Central memory CD8-positive, alpha-beta T cell (primary cell): ENCODE data around the gene MORN4.
"Not testable (repeated sequence)": the region's sequence is repeated elsewhere in the genome, so short reads cannot be mapped to it uniquely, and the experiment has no call there.

Source experiments
- ATAC-seq: fragments of 150-1000 bp; cut with Tn5 transposase; replicated peaks from 2 replicates; pipeline ENCODE4 v1.10.0; 2022; ENCODE audit warnings: mild to moderate bottlenecking, moderate FRiP score, moderate number of reproducible peaks; ENCODE audit not compliant: poor library complexity, severe bottlenecking; ENCODE audit errors: extremely low read depth
- DNase-seq, 2 donors: peaks; one replicate each; pipeline ENCODE4 v3.0.0; 2021; ENCODE audit warnings: low spot score in 2 of 2
- H3K27ac Mint-ChIP-seq: one replicate; pipeline ENCODE4 v1.8.0; 2022; ENCODE audit warnings: low read depth, mild to moderate bottlenecking, moderate library complexity, mixed read lengths
- H3K27me3 Mint-ChIP-seq: one replicate; pipeline ENCODE4 v1.8.0; 2022; ENCODE audit warnings: mixed read lengths
- H3K36me3 Mint-ChIP-seq: one replicate; pipeline ENCODE4 v1.8.0; 2022; ENCODE audit warnings: mild to moderate bottlenecking, moderate library complexity, mixed read lengths; ENCODE audit not compliant: insufficient read depth
- H3K4me1 Mint-ChIP-seq: one replicate; pipeline ENCODE4 v1.8.0; 2022; ENCODE audit warnings: mixed read lengths
- H3K4me3 Mint-ChIP-seq: one replicate; pipeline ENCODE4 v1.8.0; 2022; ENCODE audit warnings: mild to moderate bottlenecking, moderate library complexity, mixed read lengths
- H3K9me3 Mint-ChIP-seq: one replicate; pipeline ENCODE4 v1.8.0; 2022; ENCODE audit warnings: mixed read lengths

The MORN4 gene

GRCh38 chr10:97651773-97652172 lies 18.5 kb upstream of the MORN4 start:
- Mint-ChIP-seq H3K4me1 (peaks cover 24% of the 10 kb centered on the region), H3K36me3 (peaks cover 34% of the 10 kb centered on the region), H3K9me3 (no peaks in the 10 kb centered on the region), H3K4me3 (no peak overlapping the region), H3K27ac (no peak overlapping the region), H3K27me3 (no peaks in the 10 kb centered on the region)
- ATAC-seq: no peak
- no peak for DNase-seq

- no peak for ATAC-seq
- Mint-ChIP-seq H3K27me3 (no peaks in the 10 kb centered on the region), H3K4me1 (peaks cover 24% of the 10 kb centered on the region), H3K9me3 (no peaks in the 10 kb centered on the region), H3K27ac (no peak overlapping the region), H3K36me3 (peaks cover 28% of the 10 kb centered on the region), H3K4me3 (no peak overlapping the region)
- no peak for DNase-seq
Measured at GRCh38 chr10:97650726-97651125, 17.4 kb upstream of the MORN4 start.

- ATAC-seq: peak; percentile 21
Measured at GRCh38 chr10:97649405-97649750, 16.1 kb upstream of the MORN4 start.

GRCh38 chr10:97648562-97649404 lies 15.5 kb upstream of the MORN4 start:
- peaks cover 22% of the 10 kb centered on the region for H3K36me3 Mint-ChIP-seq
- peak; percentile 100 for ATAC-seq
- no peaks in the 10 kb centered on the region for H3K27me3 Mint-ChIP-seq
- peak overlapping the region; percentile 84 for H3K27ac Mint-ChIP-seq
- peak in 1 of 2 donors; percentile 42 for DNase-seq
- peaks cover 24% of the 10 kb centered on the region for H3K4me1 Mint-ChIP-seq
- peak overlapping the region; percentile 62 for H3K4me3 Mint-ChIP-seq
- no peaks in the 10 kb centered on the region for H3K9me3 Mint-ChIP-seq

More at GRCh38 chr10:97649405-97649750, 16.1 kb upstream of the MORN4 start:
- not testable (repeated sequence) for H3K9me3 Mint-ChIP-seq, DNase-seq, H3K27me3 Mint-ChIP-seq
- Mint-ChIP-seq H3K36me3 (peaks cover 26% of the 10 kb centered on the region), H3K27ac (peak overlapping the region; percentile 84), H3K4me1 (peaks cover 24% of the 10 kb centered on the region), H3K4me3 (peak overlapping the region; percentile 62)

- Mint-ChIP-seq H3K4me3 (no peak overlapping the region), H3K36me3 (peaks cover 12% of the 10 kb centered on the region), H3K27me3 (no peaks in the 10 kb centered on the region), H3K9me3 (no peaks in the 10 kb centered on the region), H3K4me1 (peaks cover 26% of the 10 kb centered on the region), H3K27ac (peak overlapping the region; percentile 84)
- no peak for DNase-seq
- ATAC-seq: no peak
Measured at GRCh38 chr10:97647556-97647955, 14.3 kb upstream of the MORN4 start.

- no peaks in the 10 kb centered on the region for H3K27me3 Mint-ChIP-seq
- H3K27ac Mint-ChIP-seq: no peak overlapping the region
- no peaks in the 10 kb centered on the region for H3K9me3 Mint-ChIP-seq
- DNase-seq (no peak), ATAC-seq (no peak)
- no peak overlapping the region for H3K4me3 Mint-ChIP-seq
- peaks cover 11% of the 10 kb centered on the region for H3K36me3 Mint-ChIP-seq
- peaks cover 39% of the 10 kb centered on the region for H3K4me1 Mint-ChIP-seq
Measured at GRCh38 chr10:97644936-97645335, 11.6 kb upstream of the MORN4 start.

- Mint-ChIP-seq H3K27ac (no peak overlapping the region), H3K27me3 (no peaks in the 10 kb centered on the region), H3K9me3 (no peaks in the 10 kb centered on the region), H3K4me1 (peaks cover 32% of the 10 kb centered on the region), H3K4me3 (peak overlapping the region; percentile 74), H3K36me3 (peaks cover 11% of the 10 kb centered on the region)
- ATAC-seq (no peak), DNase-seq (no peak)
Measured at GRCh38 chr10:97643441-97643985, 10.2 kb upstream of the MORN4 start.

- DNase-seq, ATAC-seq, H3K9me3 Mint-ChIP-seq, H3K27me3 Mint-ChIP-seq: not testable (repeated sequence)
- Mint-ChIP-seq H3K4me1 (peaks cover 27% of the 10 kb centered on the region), H3K36me3 (peaks cover 11% of the 10 kb centered on the region), H3K27ac (peak overlapping the region; percentile 41), H3K4me3 (peak overlapping the region; percentile 74)
Measured at GRCh38 chr10:97642471-97643159, 9.3 kb upstream of the MORN4 start.

GRCh38 chr10:97640868-97641811 lies 7.8 kb upstream of the MORN4 start:
- peak overlapping the region; percentile 74 for H3K4me3 Mint-ChIP-seq
- H3K36me3 Mint-ChIP-seq: peaks cover 8% of the 10 kb centered on the region
- H3K27me3 Mint-ChIP-seq: no peaks in the 10 kb centered on the region
- H3K4me1 Mint-ChIP-seq: peaks cover 23% of the 10 kb centered on the region
- H3K27ac Mint-ChIP-seq: peak overlapping the region; percentile 75
- DNase-seq (no peak), ATAC-seq (peak; percentile 5)
- no peaks in the 10 kb centered on the region for H3K9me3 Mint-ChIP-seq

- ATAC-seq (peak; percentile 99), DNase-seq (peak; percentile 92 to 98)
- H3K4me3 Mint-ChIP-seq: peak within 1 kb of the TSS; percentile 74
- no peaks in the 10 kb centered on the region for H3K27me3 Mint-ChIP-seq
- peak within 1 kb of the TSS; percentile 75 for H3K27ac Mint-ChIP-seq
- peaks cover 23% of the 10 kb centered on the region for H3K4me1 Mint-ChIP-seq
- peaks cover 8% of the 10 kb centered on the region for H3K36me3 Mint-ChIP-seq
- H3K9me3 Mint-ChIP-seq: no peaks in the 10 kb centered on the region
Measured at GRCh38 chr10:97640174-97640867, 7.0 kb upstream of the MORN4 start, which contains the start of gene PI4K2A. Gene PI4K2A (plus strand): TSS chr10:97640671. CDS start chr10:97640743, 72 bp downstream.

GRCh38 chr10:97639090-97639489 lies 5.8 kb upstream of the MORN4 start:
- H3K27me3 Mint-ChIP-seq, H3K4me3 Mint-ChIP-seq, DNase-seq, H3K36me3 Mint-ChIP-seq, ATAC-seq, H3K9me3 Mint-ChIP-seq, H3K27ac Mint-ChIP-seq: not testable (repeated sequence)
- peaks cover 23% of the 10 kb centered on the region for H3K4me1 Mint-ChIP-seq
